ENCODE results near the gene ORC1.

DNA sequence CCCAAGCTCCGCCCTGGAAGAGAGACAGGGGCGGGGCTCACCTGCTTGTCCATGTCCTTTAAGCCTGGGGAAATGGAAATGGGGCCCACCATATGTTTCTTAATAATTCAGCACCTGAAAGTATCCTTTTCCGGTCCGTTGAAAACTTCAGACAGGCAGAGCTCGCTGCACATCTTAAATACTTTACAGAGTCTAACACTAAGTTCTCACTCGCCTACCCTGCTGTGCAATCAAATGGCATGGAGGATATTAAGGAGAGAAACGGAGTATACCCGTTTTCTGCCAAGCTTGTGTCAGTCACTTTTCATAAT, 37.8 kb downstream of the ORC1 start:
- TF ChIP-seq, protein P1, sequence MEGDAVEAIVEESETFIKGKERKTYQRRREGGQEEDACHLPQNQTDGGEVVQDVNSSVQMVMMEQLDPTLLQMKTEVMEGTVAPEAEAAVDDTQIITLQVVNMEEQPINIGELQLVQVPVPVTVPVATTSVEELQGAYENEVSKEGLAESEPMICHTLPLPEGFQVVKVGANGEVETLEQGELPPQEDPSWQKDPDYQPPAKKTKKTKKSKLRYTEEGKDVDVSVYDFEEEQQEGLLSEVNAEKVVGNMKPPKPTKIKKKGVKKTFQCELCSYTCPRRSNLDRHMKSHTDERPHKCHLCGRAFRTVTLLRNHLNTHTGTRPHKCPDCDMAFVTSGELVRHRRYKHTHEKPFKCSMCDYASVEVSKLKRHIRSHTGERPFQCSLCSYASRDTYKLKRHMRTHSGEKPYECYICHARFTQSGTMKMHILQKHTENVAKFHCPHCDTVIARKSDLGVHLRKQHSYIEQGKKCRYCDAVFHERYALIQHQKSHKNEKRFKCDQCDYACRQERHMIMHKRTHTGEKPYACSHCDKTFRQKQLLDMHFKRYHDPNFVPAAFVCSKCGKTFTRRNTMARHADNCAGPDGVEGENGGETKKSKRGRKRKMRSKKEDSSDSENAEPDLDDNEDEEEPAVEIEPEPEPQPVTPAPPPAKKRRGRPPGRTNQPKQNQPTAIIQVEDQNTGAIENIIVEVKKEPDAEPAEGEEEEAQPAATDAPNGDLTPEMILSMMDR (conservative IDR thresholded peaks at IDR 0.05), result no peak
- TF ChIP-seq EZH2 (IDR thresholded peaks at IDR 0.05; ENCODE audit: low read depth), result no peak
